Measurements from ENCODE around the gene MMP25.
"Not testable (repeated sequence)": the region's sequence is repeated elsewhere in the genome, so short reads cannot be mapped to it uniquely, and the experiment has no call there.

MMP25 gene

GRCh38 chr16:3074860-3075522 lies 28.6 kb downstream of the MMP25 start:
- DNase-seq, result peak; percentile 86

GRCh38 chr16:3075523-3075915 lies 29.2 kb downstream of the MMP25 start:
- no peak for DNase-seq

DNA sequence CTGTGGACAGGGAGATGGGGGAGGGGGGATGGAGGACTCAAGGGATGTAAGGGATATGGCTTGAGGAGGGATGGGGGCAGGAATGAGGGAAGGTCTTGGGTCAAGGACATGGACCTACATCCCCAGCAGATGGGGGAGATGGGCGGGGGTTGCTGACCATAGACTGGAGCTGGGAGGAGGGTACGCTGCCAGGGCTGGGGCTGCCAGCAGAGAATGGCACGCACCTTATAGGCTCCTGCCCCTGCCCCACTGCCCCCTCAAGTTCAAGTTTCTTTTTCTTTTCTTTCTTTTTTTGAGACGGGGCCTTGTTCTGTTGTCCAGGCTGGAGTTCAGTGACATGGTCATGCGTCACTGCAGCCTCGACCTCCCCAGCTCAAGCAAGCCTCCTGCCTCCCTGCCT lies 29.6 kb downstream of the MMP25 start:
- not testable (repeated sequence) for DNase-seq

DNA sequence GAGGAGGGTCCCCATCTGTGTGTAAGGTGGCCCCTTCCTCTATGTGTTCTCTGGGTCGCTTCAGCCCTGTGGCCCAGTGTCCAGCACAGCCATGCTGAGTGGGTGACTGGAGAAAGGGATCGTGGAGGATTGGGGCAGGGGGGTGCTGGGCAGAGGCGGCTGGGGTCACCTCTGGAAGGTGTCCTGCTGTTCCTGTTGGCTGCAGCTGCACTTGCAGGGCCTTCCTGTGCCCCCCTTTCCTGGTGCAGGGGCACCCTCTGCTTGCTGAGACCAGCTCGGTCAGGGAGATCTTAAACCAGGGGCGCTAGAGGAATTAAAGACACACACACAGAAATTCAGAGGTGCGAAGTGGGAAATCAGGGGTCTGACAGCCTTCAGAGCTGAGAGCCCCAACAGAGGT lies 30.2 kb downstream of the MMP25 start:
- no peak for DNase-seq

DNA sequence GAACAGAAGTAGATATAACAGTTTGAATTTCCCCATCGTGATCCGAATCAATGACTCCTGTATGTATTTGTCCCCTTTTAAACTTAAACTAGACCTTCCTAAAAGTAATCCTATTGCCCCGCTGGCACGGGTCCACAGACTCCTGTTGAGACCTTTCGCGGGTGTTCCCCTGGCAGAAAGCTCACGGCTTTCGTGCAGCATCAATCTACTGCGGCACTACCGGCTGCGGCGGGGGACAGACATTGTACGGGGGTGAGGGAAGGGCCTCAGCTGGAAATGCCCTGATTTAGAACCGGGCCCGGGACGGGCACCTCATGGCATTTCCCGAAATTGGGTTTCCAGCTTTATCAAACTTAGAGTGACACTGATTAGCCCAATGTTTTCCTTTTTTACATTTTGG lies 33.7 kb downstream of the MMP25 start:
- DNase-seq, result no peak

- DNase-seq, result not testable (repeated sequence)
Observed at GRCh38 chr16:3081957-3082356, 35.6 kb downstream of the MMP25 start.

- DNase-seq, result not testable (repeated sequence)
Observed at GRCh38 chr16:3083408-3083807, 37.0 kb downstream of the MMP25 start.

DNA sequence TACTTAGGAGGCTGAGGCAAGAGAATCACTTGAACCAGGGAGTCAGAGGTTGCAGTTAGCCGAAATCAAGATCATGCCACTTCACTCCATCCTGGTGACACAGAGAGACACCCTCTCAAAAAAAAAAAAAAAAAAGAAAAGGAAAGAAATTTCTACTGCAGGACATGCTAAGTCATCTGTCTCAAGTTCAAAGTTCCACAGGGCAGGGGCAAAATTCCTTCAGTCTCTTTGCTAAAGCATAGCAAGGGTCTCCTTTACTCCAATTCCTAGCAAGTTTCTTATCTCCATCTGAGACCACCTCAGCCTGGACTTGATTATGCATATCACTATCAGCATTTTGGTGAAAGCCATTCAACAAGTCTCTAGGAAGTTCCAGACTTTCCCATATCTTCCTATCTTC lies 38.1 kb downstream of the MMP25 start:
- no peak for DNase-seq

GRCh38 chr16:3084969-3085670 lies 38.8 kb downstream of the MMP25 start:
- DNase-seq, result no peak

DNA sequence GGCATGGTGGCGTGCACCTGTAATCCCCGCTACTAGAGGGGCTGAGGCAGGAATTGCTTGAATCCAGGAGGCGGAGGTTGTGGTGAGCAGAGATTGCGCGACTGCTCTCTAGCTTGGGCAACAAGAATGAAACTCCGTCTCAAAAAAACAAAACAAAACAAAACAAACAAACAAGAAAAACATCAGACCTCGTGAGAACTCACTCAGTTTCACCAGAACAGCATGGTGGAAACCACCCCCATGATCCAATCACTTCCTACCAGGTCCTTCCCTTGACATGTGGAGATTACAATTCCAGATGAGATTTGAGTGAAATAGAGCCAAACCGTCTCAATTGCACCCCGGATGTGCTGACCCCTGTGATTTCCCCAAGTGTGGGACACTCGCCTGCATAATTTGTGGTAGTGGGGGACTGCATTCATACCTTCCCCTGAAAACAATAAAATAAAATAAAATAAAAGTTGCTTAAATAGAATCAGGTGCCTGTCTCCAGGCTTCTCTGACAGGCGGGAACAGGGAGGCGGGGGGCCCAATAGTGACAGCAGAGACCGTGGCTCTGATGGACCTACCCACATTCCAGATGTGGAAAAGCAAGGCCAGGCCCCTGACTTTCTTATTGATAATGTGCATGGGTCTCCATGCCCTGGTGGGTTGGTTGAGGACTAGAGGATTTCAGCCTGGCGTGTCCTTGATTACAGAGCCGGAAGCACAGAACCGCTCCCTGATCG lies 39.7 kb downstream of the MMP25 start:
- no peak for DNase-seq

DNA sequence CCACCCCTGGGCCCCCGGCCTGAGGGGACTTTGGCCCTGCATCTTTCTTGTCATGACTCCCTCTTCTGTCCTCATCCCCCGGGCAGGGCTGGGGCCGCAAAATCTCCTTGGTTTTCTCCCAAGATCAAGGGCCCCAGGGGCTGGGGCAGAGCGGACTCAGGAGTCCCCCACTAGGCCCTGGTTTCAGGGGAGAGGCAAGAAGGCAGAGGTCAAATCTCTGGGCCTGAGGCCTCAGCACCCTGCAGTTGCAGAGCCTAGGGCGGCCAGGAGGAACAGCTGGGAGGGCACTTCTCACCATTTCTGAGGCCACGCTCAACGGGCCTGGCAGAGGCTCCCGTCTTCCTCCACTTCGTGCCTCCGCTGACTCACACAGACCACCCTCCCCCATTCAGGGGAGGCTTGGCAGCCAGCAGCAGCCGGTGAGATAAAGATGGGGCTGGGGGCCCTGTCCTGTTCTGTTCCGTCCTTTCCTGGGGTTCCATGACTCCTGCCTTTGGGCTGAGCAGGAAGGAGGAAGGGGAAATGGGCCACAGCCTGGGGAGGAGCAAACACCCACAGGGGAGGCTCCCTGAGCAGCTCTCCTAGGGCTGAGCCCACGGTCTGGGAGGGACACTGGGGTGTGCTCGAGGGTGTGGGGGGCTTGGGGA lies 40.4 kb downstream of the MMP25 start:
- no peak for DNase-seq

GRCh38 chr16:3087243-3088235 lies 41.2 kb downstream of the MMP25 start:
- no peak for DNase-seq

- DNase-seq, result no peak
Observed at GRCh38 chr16:3088450-3088849, 42.1 kb downstream of the MMP25 start.

DNA sequence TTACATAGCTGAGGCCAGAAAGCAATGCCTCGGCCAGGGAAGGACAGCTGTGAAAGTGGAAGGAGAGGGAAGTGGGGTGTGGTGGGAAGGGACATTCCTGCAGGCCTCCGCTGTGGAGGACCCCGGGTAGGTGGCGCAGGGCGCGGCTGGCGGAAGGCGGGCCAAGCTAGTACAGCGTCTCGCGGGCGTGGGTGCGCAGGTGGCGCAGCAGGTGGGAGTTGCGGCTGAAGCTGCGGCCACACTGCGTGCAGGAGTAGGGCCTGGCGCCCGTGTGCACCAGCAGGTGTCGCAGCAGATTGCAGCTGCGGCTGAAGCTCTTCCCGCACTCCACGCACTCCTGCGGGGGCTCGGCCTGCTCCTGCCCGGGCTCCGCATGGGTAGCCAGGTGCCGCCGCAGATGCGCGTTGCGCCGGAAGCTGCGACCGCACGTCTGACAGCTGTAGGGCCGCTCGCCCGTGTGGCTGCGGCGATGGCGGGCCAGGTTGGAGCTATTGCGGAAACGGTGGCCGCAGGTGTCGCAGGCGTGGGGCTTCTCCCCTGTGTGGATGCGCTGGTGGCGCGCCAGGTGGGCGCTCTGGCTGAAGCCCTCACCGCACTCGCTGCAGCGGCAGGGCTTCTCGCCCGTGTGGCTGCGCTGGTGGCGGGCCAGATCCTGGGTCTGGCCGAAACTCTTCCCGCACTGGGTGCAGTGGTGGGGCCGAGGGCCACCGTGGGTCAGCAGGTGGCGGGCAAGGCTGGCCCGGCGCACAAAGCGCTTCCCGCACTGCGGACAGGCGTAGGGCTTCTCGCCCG lies 42.8 kb downstream of the MMP25 start:
- DNase-seq, result no peak

DNA sequence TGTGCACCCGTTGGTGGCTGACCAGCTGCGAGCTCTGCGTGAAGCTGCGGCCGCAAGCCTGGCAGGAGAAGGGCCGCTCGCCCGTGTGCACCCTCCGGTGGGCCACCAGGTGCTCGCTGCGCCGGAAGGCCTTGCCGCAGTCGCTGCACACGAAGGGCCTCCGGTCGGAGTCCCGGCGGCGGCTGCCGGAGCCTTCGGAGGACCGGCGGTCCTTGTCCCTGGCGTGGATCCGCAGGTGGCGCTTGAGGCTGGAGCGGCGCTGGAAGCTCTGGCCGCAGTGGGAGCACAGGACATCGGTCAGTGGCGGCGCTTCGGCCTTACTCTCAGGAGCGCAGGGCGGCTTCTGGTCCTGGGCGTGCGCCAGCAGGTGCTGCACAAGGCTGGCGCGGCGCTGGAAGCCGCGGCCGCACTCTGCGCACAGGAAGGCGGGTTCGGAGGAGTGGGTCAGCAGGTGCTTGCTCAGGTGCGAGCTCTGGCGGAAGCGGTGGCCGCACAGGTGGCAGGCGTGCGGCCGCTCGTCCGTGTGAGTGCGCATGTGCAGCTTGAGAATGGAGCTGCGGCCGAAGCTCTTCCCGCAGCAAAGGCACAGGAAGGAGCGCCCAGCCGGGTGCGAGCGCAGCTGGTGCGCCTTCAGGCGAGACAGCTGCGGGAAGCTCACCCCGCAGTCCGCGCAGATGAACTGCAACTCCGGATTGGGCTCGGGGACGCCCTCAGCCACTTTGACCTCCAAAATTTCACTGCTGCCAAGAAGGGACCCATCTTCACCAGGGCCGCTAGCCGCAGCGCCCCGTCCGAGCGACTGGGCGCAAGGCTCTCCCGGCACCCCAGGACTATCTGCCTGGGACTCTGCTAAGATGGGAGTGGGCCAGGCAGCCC lies 43.6 kb downstream of the MMP25 start:
- no peak for DNase-seq

DNA sequence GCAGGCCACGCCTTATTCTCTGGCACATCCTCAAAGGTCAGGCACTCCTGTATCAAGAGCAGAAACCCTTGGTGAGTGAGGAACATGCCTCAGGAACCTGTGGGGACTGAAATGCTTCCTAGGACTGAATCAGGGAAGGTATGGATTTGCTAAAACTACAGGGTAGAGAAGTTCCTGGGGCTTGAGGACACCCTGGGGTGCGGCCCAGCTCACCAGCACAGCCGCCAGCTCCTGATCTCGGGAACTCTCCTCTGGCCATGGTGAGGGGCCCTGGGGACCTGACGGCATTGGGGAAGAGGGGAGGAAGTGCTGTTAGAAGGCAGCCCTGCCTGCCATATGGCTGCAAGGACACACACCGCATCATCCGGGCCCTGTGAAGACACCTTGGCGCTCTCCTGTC lies 45.2 kb downstream of the MMP25 start:
- no peak for DNase-seq

DNA sequence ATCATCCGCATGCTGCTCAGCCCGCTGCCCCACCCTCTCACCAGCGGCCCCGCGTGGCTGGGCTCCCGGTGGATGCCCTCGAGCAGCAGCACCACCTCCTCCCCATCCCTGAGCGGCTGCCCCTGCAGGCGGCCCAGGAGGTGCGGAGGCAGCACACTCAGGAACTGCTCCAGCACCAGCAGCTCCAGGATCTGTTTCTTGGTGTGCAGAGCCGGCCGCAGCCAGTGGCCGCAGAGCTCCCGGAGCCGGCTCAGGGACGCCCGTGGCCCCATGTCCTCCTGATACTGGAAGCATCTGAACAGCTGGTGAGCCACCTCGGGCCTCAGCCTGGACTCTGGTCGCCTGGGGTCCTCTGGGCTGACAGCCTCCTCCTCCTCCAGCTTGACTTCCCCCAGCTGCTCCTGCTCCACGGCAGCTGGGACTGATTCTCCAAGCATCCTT lies 46.2 kb downstream of the MMP25 start:
- no peak for DNase-seq

DNA sequence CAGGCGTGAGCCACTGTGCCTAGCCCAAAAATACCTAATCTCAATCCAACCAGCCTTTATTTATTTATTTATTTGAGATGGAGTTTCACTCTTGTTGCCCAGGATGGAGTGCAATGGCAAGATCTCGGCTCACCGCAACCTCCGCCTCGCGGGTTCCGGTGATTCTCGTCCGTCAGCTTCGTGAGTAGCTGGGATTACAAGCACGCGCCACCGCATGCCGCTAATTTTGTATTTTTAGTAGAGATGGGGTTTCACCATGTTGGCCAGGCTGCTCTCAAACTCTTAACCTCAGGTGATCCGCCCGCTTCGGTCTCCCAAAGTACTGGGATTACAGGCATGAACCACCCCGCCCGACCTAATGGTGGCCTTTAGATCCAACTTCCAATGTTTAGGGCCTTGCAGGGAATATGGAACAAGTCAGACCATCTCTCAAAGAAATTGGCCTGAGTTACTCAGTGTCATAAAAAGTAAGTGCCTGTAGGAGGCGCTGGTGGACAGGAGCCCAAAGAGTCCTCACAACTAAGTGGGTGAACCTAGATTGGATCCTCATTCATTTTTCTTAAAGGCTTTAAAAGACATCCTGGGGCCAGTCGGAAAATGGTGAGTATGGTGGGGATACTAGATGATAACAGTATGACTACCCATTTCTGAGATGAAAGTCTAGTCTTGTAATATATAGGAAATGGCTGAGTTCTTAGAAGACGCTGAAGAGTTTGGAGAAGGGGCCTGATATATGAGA lies 48.1 kb downstream of the MMP25 start:
- no peak for DNase-seq

DNA sequence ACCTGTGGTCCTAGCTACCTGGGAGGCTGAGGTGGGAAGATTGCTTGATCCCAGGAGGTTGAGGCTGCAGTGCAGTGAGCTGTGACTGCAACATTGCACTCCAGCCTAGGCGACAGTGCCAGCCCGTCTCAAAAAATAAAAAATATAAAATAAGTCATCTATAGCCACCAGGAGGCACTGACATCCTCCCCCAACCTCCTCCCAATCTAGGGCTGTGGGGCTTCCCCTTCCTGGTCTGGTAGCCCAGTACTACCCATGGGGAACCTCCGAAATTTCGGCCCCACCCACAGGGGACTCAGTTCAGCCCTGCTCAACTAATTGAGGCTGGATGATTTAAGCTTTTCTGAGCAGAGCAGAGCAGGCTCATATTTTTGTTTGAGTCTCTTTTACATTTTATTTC lies 49.5 kb downstream of the MMP25 start:
- no peak for DNase-seq

DNA sequence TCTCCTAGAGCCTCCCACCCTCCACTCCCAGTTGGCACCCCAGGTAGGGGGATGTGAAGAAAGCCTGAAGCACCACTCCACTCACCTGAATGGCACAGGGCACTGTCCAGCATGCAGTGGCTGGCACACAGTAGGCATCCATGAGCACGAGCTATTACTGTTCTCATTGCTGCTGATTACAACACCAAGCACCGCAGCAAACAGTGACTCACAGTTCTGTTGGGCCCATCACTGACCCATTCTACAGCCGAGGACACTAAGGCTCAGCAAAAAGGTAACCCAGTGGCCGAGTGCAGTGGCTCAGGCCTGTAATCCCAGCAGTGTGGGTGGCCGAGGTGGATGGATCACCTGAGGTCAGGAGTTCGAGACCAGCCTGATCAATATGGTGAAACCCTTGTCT lies 50.0 kb downstream of the MMP25 start:
- no peak for DNase-seq
